ENCODE results near the gene RPH3AL. TPM values are rescaled to one million over a fixed set of nuclear protein-coding genes. Genes with fewer than 3 reads are reported as not detected.

The RPH3AL gene
- total RNA-seq, 1 donor from 2014 or later = 6.0 TPM

GRCh38 chr17:261635-262034 lies 91.0 kb downstream of the RPH3AL start:
- peaks cover 2% of the 10 kb centered on the region for H3K27me3 Mint-ChIP-seq
- TF ChIP-seq CTCF (IDR thresholded peaks at IDR 0.05) = no peak
- CTCF ChIA-PET = no interaction called here
- H3K27ac Mint-ChIP-seq = no peak overlapping the region
- H3K9me3 Mint-ChIP-seq = no peaks in the 10 kb centered on the region
- peaks cover 2% of the 10 kb centered on the region for H3K36me3 Mint-ChIP-seq (ENCODE audit: low read depth)
- H3K4me1 Mint-ChIP-seq = no peaks in the 10 kb centered on the region
- intact Hi-C loops (cut with micrococcal nuclease) = no loop called here
- ATAC-seq (ENCODE audit: low read depth) = no peak
- no peak overlapping the region for H3K4me3 Mint-ChIP-seq
- POLR2A ChIA-PET = no interaction called here
- no peak for DNase-seq

GRCh38 chr17:260944-261343 lies 91.7 kb downstream of the RPH3AL start:
- H3K27ac Mint-ChIP-seq = no peak overlapping the region
- peaks cover 2% of the 10 kb centered on the region for H3K36me3 Mint-ChIP-seq (ENCODE audit: low read depth)
- no peaks in the 10 kb centered on the region for H3K9me3 Mint-ChIP-seq
- H3K4me3 Mint-ChIP-seq = no peak overlapping the region
- ChIA-PET POLR2A (no interaction called here), CTCF (no interaction called here)
- intact Hi-C loops (cut with micrococcal nuclease) = no loop called here
- DNase-seq = no peak
- peaks cover 2% of the 10 kb centered on the region for H3K27me3 Mint-ChIP-seq
- TF ChIP-seq CTCF (IDR thresholded peaks at IDR 0.05) = no peak
- no peak for ATAC-seq (ENCODE audit: low read depth)
- H3K4me1 Mint-ChIP-seq = no peaks in the 10 kb centered on the region

- Mint-ChIP-seq H3K36me3 (ENCODE audit: low read depth) (peaks cover 2% of the 10 kb centered on the region), H3K4me3 (no peak overlapping the region), H3K9me3 (no peaks in the 10 kb centered on the region), H3K4me1 (no peaks in the 10 kb centered on the region), H3K27me3 (peaks cover 2% of the 10 kb centered on the region), H3K27ac (no peak overlapping the region)
- intact Hi-C loops (cut with micrococcal nuclease) = no loop called here
- no peak for TF ChIP-seq CTCF (IDR thresholded peaks at IDR 0.05)
- POLR2A ChIA-PET = no interaction called here
- DNase-seq (no peak), ATAC-seq (ENCODE audit: low read depth) (no peak)
- CTCF ChIA-PET = no interaction called here
These were observed 92.4 kb downstream of the RPH3AL start for GRCh38 chr17:260031-260791.

GRCh38 chr17:259341-259976 lies 93.1 kb downstream of the RPH3AL start:
- DNase-seq = no peak
- Mint-ChIP-seq H3K4me1 (no peaks in the 10 kb centered on the region), H3K27me3 (peaks cover 2% of the 10 kb centered on the region), H3K36me3 (ENCODE audit: low read depth) (peaks cover 2% of the 10 kb centered on the region), H3K9me3 (no peaks in the 10 kb centered on the region), H3K4me3 (no peak overlapping the region), H3K27ac (no peak overlapping the region)
- intact Hi-C loops (cut with micrococcal nuclease) = no loop called here
- ATAC-seq (ENCODE audit: low read depth) = no peak
- CTCF ChIA-PET = no interaction called here
- POLR2A ChIA-PET = no interaction called here
- TF ChIP-seq CTCF (IDR thresholded peaks at IDR 0.05) = no peak

GRCh38 chr17:258906-259305 lies 93.7 kb downstream of the RPH3AL start:
- no peak for TF ChIP-seq CTCF (IDR thresholded peaks at IDR 0.05)
- Mint-ChIP-seq H3K4me3 (no peak overlapping the region), H3K27me3 (peaks cover 2% of the 10 kb centered on the region), H3K4me1 (no peaks in the 10 kb centered on the region), H3K36me3 (ENCODE audit: low read depth) (peaks cover 2% of the 10 kb centered on the region), H3K27ac (no peak overlapping the region), H3K9me3 (no peaks in the 10 kb centered on the region)
- DNase-seq (no peak), ATAC-seq (ENCODE audit: low read depth) (no peak)
- CTCF ChIA-PET = no interaction called here
- intact Hi-C loops (cut with micrococcal nuclease) = no loop called here
- POLR2A ChIA-PET = no interaction called here

Measured in activated B cell treated with CpG ODN at 0.5 μM for 24 hours (primary cell).